ENCODE measurements around the gene PPCDC.

GRCh38 chr15:75091814-75092213 lies 68.4 kb downstream of the PPCDC start:
- TF ChIP-seq GATA2 (IDR thresholded peaks at IDR 0.05; ENCODE audit: low read depth, low read length) (no peak), GATA3 (IDR thresholded peaks at IDR 0.05; ENCODE audit: low read depth, low read length) (no peak)

Data from SH-SY5Y (cell line).